ENCODE results near the gene KRT85.

Gene KRT85

GRCh38 chr12:52396656-52397055 lies 29.4 kb upstream of the KRT85 start:
- no peak for TF ChIP-seq SIN3A (IDR thresholded peaks at IDR 0.05; ENCODE audit: borderline replicate concordance, insufficient read depth, low read length)
- TF ChIP-seq POLR2AphosphoS5 (IDR thresholded peaks at IDR 0.05; ENCODE audit: low read depth, low read length), result no peak
- no peak for TF ChIP-seq REST (IDR thresholded peaks at IDR 0.05; ENCODE audit: insufficient read depth in 1 of 2, low read depth in 2 of 2, low read length in 2 of 2)
- no peak for TF ChIP-seq TAF1 (IDR thresholded peaks at IDR 0.05; ENCODE audit: borderline replicate concordance, insufficient read depth, low read length)
- no peak for TF ChIP-seq FOXP2 (optimal IDR thresholded peaks at IDR 0.05; ENCODE audit: borderline replicate concordance, extremely low read depth, extremely low read length, insufficient read depth)

GRCh38 chr12:52395761-52396434 lies 28.6 kb upstream of the KRT85 start:
- TF ChIP-seq POLR2AphosphoS5 (IDR thresholded peaks at IDR 0.05; ENCODE audit: low read depth, low read length) (no peak), TAF1 (IDR thresholded peaks at IDR 0.05; ENCODE audit: borderline replicate concordance, insufficient read depth, low read length) (no peak), SIN3A (IDR thresholded peaks at IDR 0.05; ENCODE audit: borderline replicate concordance, insufficient read depth, low read length) (no peak), FOXP2 (optimal IDR thresholded peaks at IDR 0.05; ENCODE audit: borderline replicate concordance, extremely low read depth, extremely low read length, insufficient read depth) (no peak), REST (IDR thresholded peaks at IDR 0.05; ENCODE audit: insufficient read depth in 1 of 2, low read depth in 2 of 2, low read length in 2 of 2) (no peak)

- no peak for TF ChIP-seq REST (IDR thresholded peaks at IDR 0.05; ENCODE audit: insufficient read depth in 1 of 2, low read depth in 2 of 2, low read length in 2 of 2)
- no peak for TF ChIP-seq FOXP2 (optimal IDR thresholded peaks at IDR 0.05; ENCODE audit: borderline replicate concordance, extremely low read depth, extremely low read length, insufficient read depth)
- TF ChIP-seq TAF1 (IDR thresholded peaks at IDR 0.05; ENCODE audit: borderline replicate concordance, insufficient read depth, low read length), result no peak
- TF ChIP-seq SIN3A (IDR thresholded peaks at IDR 0.05; ENCODE audit: borderline replicate concordance, insufficient read depth, low read length), result no peak
- no peak for TF ChIP-seq POLR2AphosphoS5 (IDR thresholded peaks at IDR 0.05; ENCODE audit: low read depth, low read length)
Observed at GRCh38 chr12:52394836-52395405, 27.6 kb upstream of the KRT85 start.

- TF ChIP-seq SIN3A (IDR thresholded peaks at IDR 0.05; ENCODE audit: borderline replicate concordance, insufficient read depth, low read length), result no peak
- TF ChIP-seq REST (IDR thresholded peaks at IDR 0.05; ENCODE audit: insufficient read depth in 1 of 2, low read depth in 2 of 2, low read length in 2 of 2), result no peak
- TF ChIP-seq POLR2AphosphoS5 (IDR thresholded peaks at IDR 0.05; ENCODE audit: low read depth, low read length), result no peak
- TF ChIP-seq FOXP2 (optimal IDR thresholded peaks at IDR 0.05; ENCODE audit: borderline replicate concordance, extremely low read depth, extremely low read length, insufficient read depth), result no peak
- TF ChIP-seq TAF1 (IDR thresholded peaks at IDR 0.05; ENCODE audit: borderline replicate concordance, insufficient read depth, low read length), result no peak
Observed at GRCh38 chr12:52392465-52393007, 25.3 kb upstream of the KRT85 start.
